WTC11 (cell line): ENCODE results near the gene WASHC3. TPM values are rescaled to one million over a fixed set of nuclear protein-coding genes. Genes with fewer than 3 reads are reported as not detected.

Experiments used
- ATAC-seq: fragments of 200-7000 bp; cut with Tn5 transposase; 2 replicates; pipeline ENCODE4 v1.10.0; 2021; ENCODE audit warnings: mild to moderate bottlenecking, moderate library complexity
- CTCF ChIA-PET: fragments of 300-600 bp; sonication (Branson Sonifier 250); formaldehyde crosslinking; loops from one replicate; lab custom pipeline; 2021; ENCODE audit warnings: antibody characterized with exemption; lab: Charles Lee
- POLR2A ChIA-PET: fragments of 350-600 bp; sonication (Branson Sonifier 250); formaldehyde crosslinking; loops from one replicate; lab custom pipeline; 2021; ENCODE audit warnings: antibody characterized with exemption; lab: Charles Lee
- DNase-seq: peaks from one replicate; pipeline ENCODE4 v3.0.0; 2021; ENCODE audit warnings: low spot score
- H3K27ac Mint-ChIP-seq: 2 replicates; pipeline ENCODE4 v1.8.0; 2021; ENCODE audit warnings: mixed read lengths
- H3K27me3 Mint-ChIP-seq: 2 replicates; pipeline ENCODE4 v1.8.0; 2021; ENCODE audit warnings: low read depth, mild to moderate bottlenecking, moderate library complexity, mixed read lengths
- H3K36me3 Mint-ChIP-seq: 2 replicates; pipeline ENCODE4 v1.8.0; 2021; ENCODE audit warnings: mixed read lengths
- H3K4me1 Mint-ChIP-seq: 2 replicates; pipeline ENCODE4 v1.8.0; 2022; ENCODE audit warnings: mixed read lengths
- H3K4me3 Mint-ChIP-seq: 2 replicates; pipeline ENCODE4 v1.8.0; 2021; ENCODE audit warnings: mild to moderate bottlenecking, moderate library complexity, mixed read lengths
- H3K9me3 Mint-ChIP-seq: 2 replicates; pipeline ENCODE4 v1.8.0; 2021; ENCODE audit warnings: mixed read lengths
- AR ChIP-seq: fragments of 250-450 bp; sonication (Bioruptor Pico); IDR thresholded peaks from 2 replicates; pipeline ENCODE4 v1.9.0; 2021; ENCODE audit warnings: mild to moderate bottlenecking
- ARID4B ChIP-seq: sonication (generic); formaldehyde crosslinking; IDR thresholded peaks from 2 replicates; pipeline ENCODE4 v1.8.0; 2023; ENCODE audit warnings: missing genetic modification reagents, mild to moderate bottlenecking, borderline replicate concordance
- ATF2 ChIP-seq: sonication (generic); formaldehyde crosslinking; IDR thresholded peaks from 2 replicates; pipeline ENCODE4 v1.8.1; 2022; ENCODE audit warnings: low read depth, missing genetic modification reagents, borderline replicate concordance
- ATF3 ChIP-seq: sonication (generic); formaldehyde crosslinking; conservative IDR thresholded peaks from 2 replicates; pipeline ENCODE4 v1.8.1; 2022; ENCODE audit warnings: mild to moderate bottlenecking, missing genetic modification reagents
- ATF6 ChIP-seq: sonication (generic); formaldehyde crosslinking; IDR thresholded peaks from 2 replicates; pipeline ENCODE4 v1.8.1; 2023; ENCODE audit warnings: mild to moderate bottlenecking, missing genetic modification reagents
- CBFB ChIP-seq: sonication (generic); formaldehyde crosslinking; IDR thresholded peaks from 2 replicates; pipeline ENCODE4 v1.8.1; 2022; ENCODE audit warnings: mild to moderate bottlenecking, low read depth, missing genetic modification reagents
- ESRRA ChIP-seq: sonication (generic); formaldehyde crosslinking; IDR thresholded peaks from 2 replicates; pipeline ENCODE4 v1.8.1; 2022; ENCODE audit warnings: mild to moderate bottlenecking, missing genetic modification reagents, borderline replicate concordance
- HMGXB4 ChIP-seq: sonication (generic); formaldehyde crosslinking; IDR thresholded peaks from 2 replicates; pipeline ENCODE4 v1.8.1; 2023; ENCODE audit warnings: mild to moderate bottlenecking, moderate library complexity, missing genetic modification reagents
- MXD4 ChIP-seq: fragments of 250-450 bp; sonication (Bioruptor Pico); IDR thresholded peaks from 2 replicates; pipeline ENCODE4 v1.8.0; 2021; ENCODE audit warnings: mild to moderate bottlenecking, moderate library complexity, borderline replicate concordance
- NFE2L1 ChIP-seq: sonication (generic); formaldehyde crosslinking; IDR thresholded peaks from 2 replicates; pipeline ENCODE4 v1.8.1; 2023; ENCODE audit warnings: missing genetic modification reagents
- RORB ChIP-seq: fragments of 250-450 bp; sonication (Bioruptor Pico); IDR thresholded peaks from 2 replicates; pipeline ENCODE4 v1.9.0; 2021; ENCODE audit warnings: mild to moderate bottlenecking
- SMAD3 ChIP-seq: sonication (generic); formaldehyde crosslinking; IDR thresholded peaks from 2 replicates; pipeline ENCODE4 v1.8.0; 2022; ENCODE audit warnings: missing genetic modification reagents, mild to moderate bottlenecking, borderline replicate concordance
- SMAD4 ChIP-seq: sonication (generic); formaldehyde crosslinking; IDR thresholded peaks from 2 replicates; pipeline ENCODE4 v1.8.0; 2022; ENCODE audit warnings: mild to moderate bottlenecking, missing genetic modification reagents
- SP1 ChIP-seq: sonication (generic); formaldehyde crosslinking; conservative IDR thresholded peaks from 2 replicates; pipeline ENCODE4 v1.8.1; 2022; ENCODE audit warnings: missing genetic modification reagents
- ZNF317 ChIP-seq: sonication (generic); formaldehyde crosslinking; IDR thresholded peaks from 2 replicates; pipeline ENCODE4 v1.8.1; 2023; ENCODE audit warnings: low read depth, mild to moderate bottlenecking, moderate library complexity, missing genetic modification reagents, borderline replicate concordance
- ZNF425 ChIP-seq: fragments of 250-450 bp; sonication (Bioruptor Pico); conservative IDR thresholded peaks from 2 replicates; pipeline ENCODE4 v1.9.0; 2021; ENCODE audit warnings: mild to moderate bottlenecking
- total RNA-seq: library from RNA; stranded (reverse); gene quantifications from 3 replicates; pipeline ENCODE4 v1.2.3, GENCODE V29; 2021

WASHC3 gene
- total RNA-seq, 1 experiment from 2014 or later = 6.0 TPM

- ChIA-PET CTCF (no interaction called here), POLR2A (no interaction called here)
- no peak for DNase-seq
- no peaks in the 10 kb centered on the region for H3K36me3 Mint-ChIP-seq
- no peak overlapping the region for H3K4me3 Mint-ChIP-seq
- H3K4me1 Mint-ChIP-seq = no peaks in the 10 kb centered on the region
- H3K27ac Mint-ChIP-seq = no peak overlapping the region
- TF ChIP-seq SP1 = no peak
- no peak for TF ChIP-seq ZNF317 (CRISPR knock-in tag)
- no peak for TF ChIP-seq ESRRA (CRISPR knock-in tag)
- TF ChIP-seq ATF2 (CRISPR knock-in tag) = no peak
- no peak for TF ChIP-seq HMGXB4 (CRISPR knock-in tag)
- no peak for TF ChIP-seq ATF6 (CRISPR knock-in tag)
- no peak for TF ChIP-seq NFE2L1 (CRISPR knock-in tag)
- TF ChIP-seq MXD4 (CRISPR knock-in tag) = no peak
- TF ChIP-seq SMAD3 (CRISPR knock-in tag) = no peak
- TF ChIP-seq SMAD4 = no peak
- TF ChIP-seq CBFB (CRISPR knock-in tag) = no peak
- TF ChIP-seq ARID4B = no peak
- TF ChIP-seq AR (CRISPR knock-in tag) = no peak
- TF ChIP-seq ATF3 (CRISPR knock-in tag) = no peak
- no peak for TF ChIP-seq RORB (CRISPR knock-in tag)
- no peak for TF ChIP-seq ZNF425 (CRISPR knock-in tag)
- no peaks in the 10 kb centered on the region for H3K27me3 Mint-ChIP-seq
- no peak for ATAC-seq
- H3K9me3 Mint-ChIP-seq = no peaks in the 10 kb centered on the region
Observed at GRCh38 chr12:102054345-102054744, 7.4 kb downstream of the WASHC3 start.
